RWPE2 (cell line): Measurements from ENCODE around the gene TMEM129.

Experiments used
- ATAC-seq: fragments of 200-7000 bp; cut with Tn5 transposase; 3 replicates; pipeline ENCODE4 v1.9.1; 2021; ENCODE audit warnings: low read depth
- DNase-seq: peaks from one replicate; pipeline ENCODE4 v3.0.0-alpha.2; 2020; ENCODE audit warnings: low spot score
- H3K27ac ChIP-seq: fragments of 450-650 bp; 2 replicates; pipeline ENCODE4 v1.5.1; 2017; ENCODE audit warnings: mild to moderate bottlenecking; ENCODE audit not compliant: poor library complexity, severe bottlenecking
- H3K27me3 ChIP-seq: fragments of 250-450 bp; sonication (Bioruptor Pico); 2 replicates; pipeline ENCODE4 v1.5.1; 2021; ENCODE audit warnings: mild to moderate bottlenecking, moderate library complexity; ENCODE audit not compliant: insufficient read depth, poor library complexity, severe bottlenecking
- H3K36me3 ChIP-seq: fragments of 250-450 bp; sonication (Bioruptor Pico); 2 replicates; pipeline ENCODE4 v1.5.1; 2020; ENCODE audit warnings: low read depth, mild to moderate bottlenecking, moderate library complexity
- H3K4me1 ChIP-seq: fragments of 250-450 bp; sonication (Bioruptor Pico); 2 replicates; pipeline ENCODE4 v1.5.1; 2021; ENCODE audit warnings: mild to moderate bottlenecking, moderate library complexity; ENCODE audit not compliant: insufficient read depth, poor library complexity, severe bottlenecking
- H3K4me3 ChIP-seq: fragments of 250-450 bp; sonication (Bioruptor Pico); 2 replicates; pipeline ENCODE4 v1.5.1; 2021; ENCODE audit warnings: mild to moderate bottlenecking, moderate library complexity; ENCODE audit not compliant: severe bottlenecking
- H3K9me3 ChIP-seq: fragments of 250-450 bp; sonication (Bioruptor Pico); 2 replicates; pipeline ENCODE4 v1.5.1; 2021; ENCODE audit warnings: mild to moderate bottlenecking, moderate library complexity; ENCODE audit not compliant: severe bottlenecking
- TF ChIP-seq, protein P1 (sequence below): fragments of 450-650 bp; IDR thresholded peaks from one replicate; pipeline ENCODE4 v1.5.1; 2017; ENCODE audit warnings: mild to moderate bottlenecking, moderate library complexity; ENCODE audit not compliant: poor library complexity, severe bottlenecking

The TMEM129 gene

DNA sequence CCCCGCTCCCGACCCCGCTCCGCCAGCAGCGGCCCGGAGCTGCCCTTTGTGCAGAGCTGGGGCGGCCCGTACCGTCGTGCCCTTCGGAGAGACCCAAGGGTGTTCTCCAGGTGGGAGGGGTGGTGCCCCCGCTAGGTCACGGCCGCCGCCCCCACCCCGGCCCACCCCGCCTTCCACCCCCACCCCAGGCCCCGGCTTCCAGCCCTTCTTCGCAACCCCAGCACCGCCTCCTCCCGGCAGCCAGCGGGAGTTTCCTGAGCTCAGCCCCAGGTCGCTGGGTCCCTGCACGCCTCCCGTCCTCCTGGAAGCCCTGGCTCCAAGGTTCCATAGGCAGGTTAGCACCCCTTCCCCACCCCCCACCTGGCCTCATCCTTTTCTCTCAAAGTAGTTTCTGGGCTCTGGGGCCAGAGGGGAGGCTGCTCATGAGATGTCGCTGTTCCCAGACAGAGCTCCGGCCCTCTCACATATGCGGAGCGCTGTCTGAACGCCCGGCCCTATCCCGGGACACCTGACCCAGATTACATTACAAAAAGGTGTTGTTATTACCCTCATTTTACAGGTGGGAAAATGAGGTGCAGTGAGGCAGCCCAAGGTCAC lies 46.7 kb upstream of the TMEM129 start:
- Histone ChIP-seq H3K27ac (no peak overlapping the region), H3K9me3 (no peaks in the 10 kb centered on the region), H3K27me3 (no peaks in the 10 kb centered on the region), H3K4me1 (peaks cover 6% of the 10 kb centered on the region), H3K4me3 (peak overlapping the region; percentile 34), H3K36me3 (no peaks in the 10 kb centered on the region)
- no peak for DNase-seq
- no peak for ATAC-seq
- TF ChIP-seq, protein P1, sequence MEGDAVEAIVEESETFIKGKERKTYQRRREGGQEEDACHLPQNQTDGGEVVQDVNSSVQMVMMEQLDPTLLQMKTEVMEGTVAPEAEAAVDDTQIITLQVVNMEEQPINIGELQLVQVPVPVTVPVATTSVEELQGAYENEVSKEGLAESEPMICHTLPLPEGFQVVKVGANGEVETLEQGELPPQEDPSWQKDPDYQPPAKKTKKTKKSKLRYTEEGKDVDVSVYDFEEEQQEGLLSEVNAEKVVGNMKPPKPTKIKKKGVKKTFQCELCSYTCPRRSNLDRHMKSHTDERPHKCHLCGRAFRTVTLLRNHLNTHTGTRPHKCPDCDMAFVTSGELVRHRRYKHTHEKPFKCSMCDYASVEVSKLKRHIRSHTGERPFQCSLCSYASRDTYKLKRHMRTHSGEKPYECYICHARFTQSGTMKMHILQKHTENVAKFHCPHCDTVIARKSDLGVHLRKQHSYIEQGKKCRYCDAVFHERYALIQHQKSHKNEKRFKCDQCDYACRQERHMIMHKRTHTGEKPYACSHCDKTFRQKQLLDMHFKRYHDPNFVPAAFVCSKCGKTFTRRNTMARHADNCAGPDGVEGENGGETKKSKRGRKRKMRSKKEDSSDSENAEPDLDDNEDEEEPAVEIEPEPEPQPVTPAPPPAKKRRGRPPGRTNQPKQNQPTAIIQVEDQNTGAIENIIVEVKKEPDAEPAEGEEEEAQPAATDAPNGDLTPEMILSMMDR: peak; percentile 16

- no peak for ATAC-seq
- peak overlapping the region; percentile 34 for H3K4me3 ChIP-seq
- no peaks in the 10 kb centered on the region for H3K36me3 ChIP-seq
- no peak for DNase-seq
- no peak overlapping the region for H3K27ac ChIP-seq
- H3K27me3 ChIP-seq: no peaks in the 10 kb centered on the region
- TF ChIP-seq, protein P1: no peak
- no peaks in the 10 kb centered on the region for H3K9me3 ChIP-seq
- peaks cover 6% of the 10 kb centered on the region for H3K4me1 ChIP-seq
These were observed 46.1 kb upstream of the TMEM129 start for GRCh38 chr4:1767061-1767769.

- Histone ChIP-seq H3K4me3 (no peak overlapping the region), H3K9me3 (no peaks in the 10 kb centered on the region), H3K36me3 (no peaks in the 10 kb centered on the region), H3K4me1 (peaks cover 6% of the 10 kb centered on the region), H3K27ac (no peak overlapping the region), H3K27me3 (no peaks in the 10 kb centered on the region)
- TF ChIP-seq, protein P1: no peak
- ATAC-seq (peak; percentile 7; the same call in 2 of the 3 replicates), DNase-seq (no peak)
These were observed 45.3 kb upstream of the TMEM129 start for GRCh38 chr4:1766106-1767060.

- Histone ChIP-seq H3K9me3 (no peaks in the 10 kb centered on the region), H3K27me3 (no peaks in the 10 kb centered on the region), H3K4me1 (peaks cover 6% of the 10 kb centered on the region), H3K36me3 (no peaks in the 10 kb centered on the region), H3K4me3 (no peak overlapping the region), H3K27ac (no peak overlapping the region)
- ATAC-seq: peak; percentile 23
- no peak for DNase-seq
- TF ChIP-seq, protein P1: no peak
These were observed 44.4 kb upstream of the TMEM129 start for GRCh38 chr4:1765409-1766072.
